ENCODE results near the gene FKBP8.
"Not testable (repeated sequence)": the region's sequence is repeated elsewhere in the genome, so short reads cannot be mapped to it uniquely, and the experiment has no call there.

DNA sequence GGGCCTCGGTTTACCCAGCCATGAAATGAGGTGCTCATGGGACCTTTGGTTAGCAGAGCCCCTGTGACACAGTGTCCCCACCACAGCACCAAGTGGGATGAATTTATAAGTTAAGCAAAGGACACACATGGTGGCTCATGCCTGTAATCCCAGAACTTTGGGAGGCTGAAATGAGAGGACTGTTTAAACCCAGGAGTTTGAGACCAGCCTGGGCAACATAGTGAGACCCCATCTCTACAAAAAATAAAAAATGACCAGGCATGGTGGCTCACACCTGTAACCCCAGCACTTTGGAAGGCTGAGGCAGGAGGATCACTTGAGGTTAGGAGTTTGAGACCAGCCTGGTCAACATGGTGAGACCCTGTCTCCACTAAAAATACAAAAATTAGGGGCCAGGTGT is 3.2 kb downstream of the FKBP8 start:
- not testable (repeated sequence) for TF ChIP-seq EZH2 (IDR thresholded peaks at IDR 0.05; ENCODE audit: borderline replicate concordance)
- TF ChIP-seq, protein P1, sequence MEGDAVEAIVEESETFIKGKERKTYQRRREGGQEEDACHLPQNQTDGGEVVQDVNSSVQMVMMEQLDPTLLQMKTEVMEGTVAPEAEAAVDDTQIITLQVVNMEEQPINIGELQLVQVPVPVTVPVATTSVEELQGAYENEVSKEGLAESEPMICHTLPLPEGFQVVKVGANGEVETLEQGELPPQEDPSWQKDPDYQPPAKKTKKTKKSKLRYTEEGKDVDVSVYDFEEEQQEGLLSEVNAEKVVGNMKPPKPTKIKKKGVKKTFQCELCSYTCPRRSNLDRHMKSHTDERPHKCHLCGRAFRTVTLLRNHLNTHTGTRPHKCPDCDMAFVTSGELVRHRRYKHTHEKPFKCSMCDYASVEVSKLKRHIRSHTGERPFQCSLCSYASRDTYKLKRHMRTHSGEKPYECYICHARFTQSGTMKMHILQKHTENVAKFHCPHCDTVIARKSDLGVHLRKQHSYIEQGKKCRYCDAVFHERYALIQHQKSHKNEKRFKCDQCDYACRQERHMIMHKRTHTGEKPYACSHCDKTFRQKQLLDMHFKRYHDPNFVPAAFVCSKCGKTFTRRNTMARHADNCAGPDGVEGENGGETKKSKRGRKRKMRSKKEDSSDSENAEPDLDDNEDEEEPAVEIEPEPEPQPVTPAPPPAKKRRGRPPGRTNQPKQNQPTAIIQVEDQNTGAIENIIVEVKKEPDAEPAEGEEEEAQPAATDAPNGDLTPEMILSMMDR (IDR thresholded peaks at IDR 0.05; ENCODE audit: poor library complexity) = not testable (repeated sequence)
